Left hindlimb (tissue), 1 donor: ENCODE results near the gene GNA14.
"Not testable (repeated sequence)": the region's sequence is repeated elsewhere in the genome, so short reads cannot be mapped to it uniquely, and the experiment has no call there.

Experiments used
- DNase-seq: peaks from one replicate; pipeline ENCODE4 v3.0.0-alpha.2; 2018

GNA14 gene

DNA sequence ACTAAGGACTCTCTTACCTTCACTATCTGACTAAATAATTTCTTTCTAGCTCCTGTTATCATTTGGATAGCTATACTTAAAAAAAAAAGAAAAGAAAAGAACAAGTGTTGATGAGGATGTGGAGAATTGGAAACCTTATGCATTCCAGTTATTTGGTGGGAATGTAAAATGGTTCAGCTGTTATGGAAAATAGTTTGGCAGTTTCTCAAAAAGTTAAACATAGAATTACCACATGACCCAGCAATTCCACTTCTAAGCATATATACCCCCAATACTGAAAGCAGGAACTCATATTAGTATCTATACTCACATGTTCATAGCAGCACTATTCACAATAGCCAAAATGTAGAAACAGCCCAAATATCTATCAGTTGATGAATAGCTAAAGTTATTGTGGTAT lies 61.1 kb downstream of the GNA14 start:
- no peak for DNase-seq

DNA sequence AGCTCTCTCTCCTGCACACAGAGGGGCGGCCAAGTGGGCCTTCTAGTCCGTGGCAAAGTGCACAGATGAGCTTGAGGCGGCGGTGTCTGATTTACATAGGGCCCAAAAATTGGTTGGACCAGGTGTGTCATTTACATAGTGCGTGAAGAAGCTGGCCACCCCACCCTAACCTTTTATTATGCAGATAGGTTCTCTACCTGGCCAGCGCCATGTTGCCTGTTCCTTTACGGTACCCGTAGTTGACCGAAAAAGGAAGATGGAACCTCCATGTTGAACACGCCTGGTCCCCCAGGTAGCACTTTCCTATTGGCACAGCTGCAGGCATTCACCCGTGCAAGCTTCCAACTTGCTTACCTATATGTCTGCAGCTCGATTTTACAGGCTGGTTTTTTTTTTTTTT lies 61.5 kb downstream of the GNA14 start:
- DNase-seq, result no peak

DNA sequence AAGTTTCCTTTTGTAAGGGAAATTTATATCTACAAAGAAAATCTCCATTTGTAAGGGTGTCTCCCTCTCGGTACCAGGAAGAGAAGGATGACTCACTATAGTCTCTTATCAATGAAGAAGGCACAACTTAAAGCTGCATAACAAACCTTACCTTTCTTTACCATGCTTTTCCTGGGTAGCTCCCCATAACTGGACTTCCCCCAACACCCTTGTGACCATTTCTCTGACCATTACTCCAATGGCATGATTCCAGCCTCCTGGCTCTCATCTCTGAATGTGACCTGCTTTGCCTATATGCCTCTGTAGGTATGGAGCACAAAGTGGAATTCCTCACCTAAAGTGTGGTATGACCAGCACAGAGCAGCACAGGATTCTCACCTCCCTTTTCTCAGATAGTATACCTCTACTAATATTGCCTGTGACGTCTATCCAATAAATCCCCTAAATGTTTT lies 62.8 kb downstream of the GNA14 start:
- DNase-seq, result no peak

DNA sequence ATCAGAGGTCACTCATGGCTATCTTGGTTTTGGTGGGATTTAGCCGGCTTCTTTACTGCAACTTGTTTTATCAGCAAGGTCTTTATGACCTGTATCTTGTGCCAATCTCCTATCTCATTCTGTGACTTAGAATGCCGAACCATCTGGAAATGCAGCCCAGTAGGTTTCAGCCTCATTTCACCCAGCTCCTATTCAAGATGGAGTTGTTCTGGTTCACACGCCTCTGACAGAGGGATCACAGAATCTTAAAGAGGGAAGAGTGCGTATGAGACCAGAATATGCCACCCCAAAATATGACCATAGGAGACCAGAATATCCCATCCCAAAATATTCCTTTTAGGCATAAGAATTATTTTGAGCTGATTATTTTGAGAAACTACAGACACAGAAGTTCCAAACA lies 63.2 kb downstream of the GNA14 start:
- DNase-seq, result not testable (repeated sequence)

DNA sequence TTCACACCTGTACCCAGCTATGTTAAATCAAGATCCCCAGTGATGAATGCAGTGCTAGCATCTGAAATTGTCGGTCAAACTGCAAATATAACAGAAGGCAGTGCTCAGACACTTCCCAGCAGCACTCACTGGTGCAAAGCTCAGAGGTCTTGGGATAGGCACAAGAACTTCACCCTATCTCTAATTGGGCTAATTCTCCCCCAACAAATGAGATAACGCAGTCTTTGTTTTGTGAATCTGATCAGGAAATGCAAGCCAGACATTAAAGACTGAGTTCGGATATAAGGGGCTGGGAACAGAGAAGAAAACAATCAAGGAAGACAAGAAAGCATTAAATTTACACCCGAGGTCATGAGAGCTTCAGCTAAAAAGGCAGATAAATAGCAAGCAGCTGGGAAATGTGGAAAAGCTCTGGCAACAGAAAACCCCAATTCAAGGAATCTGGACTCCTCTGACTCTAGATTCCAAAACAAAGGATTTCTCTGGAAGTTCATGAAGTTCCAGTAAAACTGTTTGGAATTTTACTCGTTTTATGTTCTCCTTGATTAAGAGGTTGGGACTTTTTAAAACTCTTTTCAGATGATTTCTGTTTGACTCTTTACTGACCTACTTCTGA lies 65.1 kb downstream of the GNA14 start:
- DNase-seq, result no peak

DNA sequence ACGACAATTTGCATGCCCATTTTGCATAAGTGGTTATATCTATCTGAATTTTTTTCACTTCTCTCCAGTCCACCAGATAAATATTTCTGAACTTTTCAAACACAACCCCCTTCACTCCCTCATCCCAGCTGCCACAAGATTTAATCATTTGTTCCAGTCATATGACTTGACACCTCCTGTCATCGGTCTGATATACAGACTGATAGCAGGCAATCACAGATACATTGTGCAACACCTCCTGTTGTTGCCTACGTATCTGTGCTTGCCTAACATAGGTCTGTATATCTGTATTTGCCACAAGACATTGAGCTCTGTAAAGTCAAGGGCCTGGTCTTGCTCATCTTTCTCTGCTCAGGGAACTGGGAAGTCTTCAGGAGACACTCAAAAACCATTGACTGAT lies 65.6 kb downstream of the GNA14 start:
- no peak for DNase-seq

DNA sequence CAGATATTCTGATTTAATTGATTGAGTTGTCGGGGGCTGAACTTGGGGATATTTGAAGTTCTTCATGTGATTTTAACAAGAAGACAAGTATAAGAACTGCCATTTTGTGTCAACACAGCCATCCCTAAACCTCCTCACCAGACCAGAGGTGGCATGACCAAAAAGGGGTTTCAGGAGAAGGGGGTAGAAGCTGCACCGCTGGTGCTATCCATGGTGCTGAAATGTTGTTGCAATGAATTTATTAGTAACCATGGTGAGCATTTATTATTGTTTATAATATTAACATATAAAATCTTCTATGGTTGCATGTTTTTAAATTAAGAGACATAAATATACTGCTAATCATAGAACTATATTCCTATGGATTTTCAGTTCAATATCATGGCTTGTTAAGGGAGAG lies 72.3 kb downstream of the GNA14 start:
- no peak for DNase-seq

DNA sequence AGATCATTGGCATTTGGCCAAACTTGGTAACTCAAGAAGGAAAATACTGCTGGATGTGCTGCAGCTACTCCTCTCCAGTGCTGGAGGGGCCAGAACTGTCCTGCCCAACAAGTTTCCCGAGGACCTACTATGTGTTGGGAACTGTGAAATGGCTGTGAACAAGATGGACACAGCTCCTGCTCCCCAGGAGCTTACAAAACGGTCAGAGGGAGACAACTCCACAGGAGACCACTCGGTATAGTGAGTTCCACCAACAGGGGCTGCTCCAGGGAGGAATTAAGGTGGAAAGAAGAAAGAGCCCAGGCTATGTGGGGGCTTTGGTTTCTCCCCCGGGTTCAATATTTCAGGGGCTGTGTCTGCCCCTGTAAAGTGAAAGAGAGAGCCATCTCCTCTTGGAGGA lies 78.8 kb downstream of the GNA14 start:
- DNase-seq, result no peak

DNA sequence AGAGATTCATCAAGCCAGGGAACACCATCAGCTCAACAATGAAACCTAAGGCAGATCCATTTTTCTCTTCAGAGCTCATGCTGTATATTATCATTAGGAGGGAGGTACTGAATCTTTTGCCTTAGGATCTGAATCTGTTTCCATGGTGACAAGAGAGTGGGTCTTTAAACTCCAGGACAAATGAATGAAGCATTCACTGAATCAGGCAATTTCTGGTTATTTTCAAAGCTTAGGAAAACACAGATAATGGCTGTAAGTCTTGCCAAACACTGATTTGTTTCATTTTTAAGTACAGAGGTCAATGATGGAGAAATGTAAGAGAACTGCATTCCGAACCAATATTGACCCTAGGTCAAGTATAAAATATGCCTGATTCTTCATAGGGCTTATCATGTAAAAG lies 84.9 kb downstream of the GNA14 start:
- no peak for DNase-seq

DNA sequence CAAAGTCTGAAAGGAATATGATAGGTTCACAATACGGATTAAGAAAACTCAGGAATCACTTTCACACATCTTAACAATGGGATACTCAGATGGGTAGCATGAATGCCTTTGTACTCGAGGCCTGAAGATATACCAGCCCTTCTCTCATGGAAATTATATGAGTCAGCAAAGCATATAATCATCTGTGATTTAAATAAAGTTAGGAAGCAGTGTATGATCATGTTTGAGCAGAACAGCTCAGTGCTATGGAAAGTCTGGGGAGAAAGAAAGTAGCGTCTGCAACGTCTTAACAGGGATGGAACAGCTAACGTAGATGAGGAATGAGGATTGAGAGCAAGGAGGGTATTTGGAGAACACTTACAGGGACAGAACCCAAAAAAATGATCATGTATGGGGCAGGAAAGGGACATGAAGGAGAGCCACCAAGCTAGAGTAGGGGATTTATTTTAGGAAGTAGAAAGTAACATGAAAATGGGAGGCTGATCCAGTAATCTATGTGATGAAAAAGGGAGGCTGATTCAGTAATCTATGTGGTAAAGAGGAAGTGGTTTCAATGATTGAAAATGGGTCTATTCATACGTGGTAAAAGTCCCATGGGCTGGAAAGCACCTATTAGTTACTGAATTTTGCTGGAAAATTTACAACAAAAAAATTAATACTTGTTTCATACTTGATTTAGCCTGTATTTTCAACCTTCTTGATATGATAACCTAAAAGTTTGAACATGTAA lies 85.9 kb downstream of the GNA14 start:
- no peak for DNase-seq

DNA sequence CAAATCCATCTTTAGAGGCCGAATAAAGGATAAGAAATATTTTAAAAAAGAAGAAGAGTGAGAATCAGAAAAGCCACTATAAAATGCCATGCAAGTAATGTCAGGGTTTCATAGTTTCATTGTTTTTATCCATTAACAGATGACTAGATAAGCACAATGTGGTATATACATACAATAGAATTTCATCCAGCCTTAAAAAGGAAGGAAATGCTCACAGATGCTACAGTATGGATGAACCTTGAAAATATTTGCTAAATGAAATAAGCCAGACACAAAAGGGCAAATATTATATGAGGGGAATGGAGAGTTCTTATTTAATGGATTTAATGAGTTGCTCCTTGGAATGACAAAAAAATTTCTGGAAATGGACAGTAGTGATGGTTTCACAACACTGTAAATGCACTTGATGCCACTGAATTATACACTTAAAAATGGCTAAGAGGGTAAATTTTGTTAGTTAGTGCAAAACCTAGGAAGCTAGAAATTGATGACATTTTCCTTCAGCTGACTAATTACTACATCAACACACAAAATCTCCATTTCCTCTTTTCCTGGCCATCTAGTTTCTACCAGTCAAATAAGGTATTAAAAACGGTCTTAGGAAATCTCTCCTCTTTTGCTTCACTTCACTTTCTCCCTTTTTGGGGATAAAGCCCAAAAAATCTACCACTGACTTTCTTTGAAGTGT lies 86.6 kb downstream of the GNA14 start:
- no peak for DNase-seq

DNA sequence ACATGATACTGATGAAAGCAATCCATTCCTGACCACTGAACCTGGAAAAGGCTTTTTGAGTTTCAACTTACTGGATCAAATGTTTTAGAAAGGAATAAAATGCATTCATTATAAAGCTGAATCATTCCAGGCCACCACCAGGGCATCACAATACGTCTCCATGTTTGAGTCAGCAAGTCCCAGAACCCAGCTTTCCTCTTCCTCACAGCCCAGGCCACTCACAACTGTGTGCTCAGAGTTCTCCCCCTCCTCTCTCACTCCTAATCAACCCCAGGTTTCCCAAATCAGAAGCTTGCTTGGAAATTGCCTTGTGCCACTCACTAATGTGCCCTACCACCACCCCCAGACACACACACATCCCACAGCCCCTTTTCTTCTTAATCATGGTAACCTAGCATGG lies 91.7 kb downstream of the GNA14 start:
- no peak for DNase-seq

DNA sequence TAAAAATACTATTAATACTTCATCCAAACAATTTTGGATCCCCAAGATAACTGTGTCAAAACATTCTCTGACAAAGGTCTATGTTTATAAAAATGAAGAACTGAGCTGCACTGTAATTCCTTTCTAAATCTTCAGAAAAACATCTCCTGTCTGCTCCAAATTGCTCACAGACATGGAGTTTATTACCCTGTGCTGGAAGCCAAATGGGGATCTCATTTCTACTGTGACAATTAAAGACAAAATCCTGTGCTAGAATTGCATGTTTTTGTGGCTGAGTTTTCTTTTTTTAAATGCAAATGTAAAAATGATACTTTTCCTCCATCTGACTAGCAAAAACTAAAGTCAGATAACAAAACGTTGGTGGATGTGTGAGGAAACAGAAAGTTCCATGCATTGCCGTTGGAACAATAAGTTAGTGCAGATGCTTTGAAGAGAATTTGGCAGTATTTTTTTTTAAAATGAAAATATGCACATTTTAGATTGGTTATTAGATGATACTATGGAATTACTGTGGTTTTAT lies 93.5 kb downstream of the GNA14 start:
- DNase-seq, result no peak

DNA sequence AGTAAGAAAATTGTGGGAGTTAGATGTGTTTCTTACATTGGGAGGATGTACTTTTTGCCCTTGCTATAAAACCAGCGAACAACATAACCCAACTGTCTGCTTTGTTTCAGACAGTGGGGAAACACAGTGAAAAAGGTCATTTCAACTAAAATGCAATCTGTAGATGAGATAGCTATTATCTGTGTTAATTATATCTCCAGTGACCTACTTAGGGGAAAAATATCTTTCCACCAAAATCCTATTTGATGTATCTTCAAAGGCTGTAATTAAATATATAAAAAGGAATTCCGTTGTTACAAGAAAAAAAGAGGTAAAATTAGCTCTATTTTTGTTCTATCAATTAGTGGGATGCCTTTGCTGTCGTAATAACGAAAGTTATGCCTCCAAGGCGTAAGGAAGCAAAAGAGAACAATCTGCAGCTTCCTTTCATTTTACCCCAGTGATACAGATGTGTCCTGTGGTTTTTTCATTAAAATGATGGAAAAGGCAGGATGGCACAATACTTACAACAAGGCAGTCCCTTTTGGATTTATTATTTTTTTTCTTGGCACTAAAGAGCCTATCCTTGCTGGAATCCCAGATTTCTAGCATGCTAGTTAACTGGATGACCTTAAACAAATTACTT lies 100.9 kb downstream of the GNA14 start:
- no peak for DNase-seq

DNA sequence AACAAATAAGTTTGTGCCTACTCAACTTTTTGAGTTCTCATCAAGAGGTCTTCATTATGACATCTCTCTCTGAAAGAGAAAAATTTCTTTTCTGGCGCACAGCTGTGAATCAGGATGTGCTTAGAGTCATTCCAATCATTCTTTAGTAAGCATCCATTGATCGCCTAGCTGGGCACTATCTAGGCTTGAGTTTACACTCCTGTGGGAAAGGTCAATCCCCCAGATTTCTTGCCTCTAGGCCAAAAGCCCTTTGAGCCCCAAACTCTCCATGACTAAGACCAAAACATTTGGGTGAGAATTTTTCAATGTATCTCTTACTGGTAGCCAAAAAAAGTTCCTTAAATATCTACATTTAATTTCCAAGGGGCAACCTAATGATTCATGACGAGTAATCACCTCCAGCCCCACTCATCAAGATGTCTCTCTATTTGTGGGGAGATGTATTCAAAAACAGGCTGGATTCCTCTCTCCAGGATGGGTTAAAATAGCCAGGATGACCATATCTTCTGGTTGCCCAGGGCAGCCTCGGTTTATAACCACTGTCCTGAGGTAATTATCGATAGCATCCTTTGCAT lies 101.7 kb downstream of the GNA14 start:
- no peak for DNase-seq

DNA sequence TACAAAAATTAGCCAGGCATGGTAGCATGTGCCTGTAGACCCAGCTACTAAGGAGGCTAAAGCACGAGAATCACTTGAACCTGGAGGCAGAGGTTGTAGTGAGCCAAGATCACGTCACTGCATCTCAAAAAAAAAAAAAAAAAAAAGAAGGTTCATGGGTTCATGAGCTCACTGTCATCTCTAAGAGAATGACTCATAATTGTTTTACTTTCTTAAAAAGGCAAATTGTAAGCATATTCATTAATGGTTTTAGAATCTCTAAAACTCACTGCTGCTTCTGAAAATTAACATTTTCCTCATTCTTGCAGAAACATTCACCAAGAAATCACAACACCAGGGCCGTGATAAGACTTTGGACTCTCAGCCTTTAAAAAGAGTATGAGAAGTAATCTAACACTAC lies 103.6 kb downstream of the GNA14 start:
- DNase-seq, result no peak

DNA sequence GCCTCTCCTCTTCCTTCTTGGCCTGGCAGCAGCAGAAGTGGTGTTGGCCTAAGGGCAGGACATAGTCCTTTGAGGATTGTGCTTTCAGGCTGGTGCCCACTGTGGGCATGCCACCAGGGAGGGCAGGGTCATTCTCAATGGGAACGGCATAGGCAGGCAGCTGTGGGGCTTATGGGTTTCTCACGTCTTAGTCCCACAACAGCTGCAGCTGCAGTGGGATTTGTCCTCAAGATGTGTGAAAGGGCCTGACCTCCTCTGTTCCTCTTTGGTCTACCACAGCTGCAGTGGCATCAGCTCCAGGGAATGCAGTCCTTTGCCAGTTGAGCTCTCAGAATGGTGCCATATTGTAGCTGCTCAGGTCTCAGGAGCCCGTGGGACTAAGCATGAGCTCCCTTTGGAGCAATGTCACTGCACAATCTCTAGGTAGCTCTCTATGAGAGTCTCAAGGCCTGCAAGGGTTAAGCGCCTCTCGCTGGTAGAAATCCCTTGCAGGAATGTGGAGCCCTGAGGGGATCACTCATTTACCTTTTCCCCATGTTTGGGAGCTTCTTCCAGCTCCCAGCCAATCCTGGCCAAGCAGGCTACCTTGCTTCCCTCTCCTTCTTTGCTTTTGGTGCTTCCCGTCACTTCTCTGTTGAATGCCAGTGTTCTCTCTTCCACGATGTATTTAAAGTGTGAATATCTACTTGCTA lies 104.8 kb downstream of the GNA14 start:
- no peak for DNase-seq

DNA sequence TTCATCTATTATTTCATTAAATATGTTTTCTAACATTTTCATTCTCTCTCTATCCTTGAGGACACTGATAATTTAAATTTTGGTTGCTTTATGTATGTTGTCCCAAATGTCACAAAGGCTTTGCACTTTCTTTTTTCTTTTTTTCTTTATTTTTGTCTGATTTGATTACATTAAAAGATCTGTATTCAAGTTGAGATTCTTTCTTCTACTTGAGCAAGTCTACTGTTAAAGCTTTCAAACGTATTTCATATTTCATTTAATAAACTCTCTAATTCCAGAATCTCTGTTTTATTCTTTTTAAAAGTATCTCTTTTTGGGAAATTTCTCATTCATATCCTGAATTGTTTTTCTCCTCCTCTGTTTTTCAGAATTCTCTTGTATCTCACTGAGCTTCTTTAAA lies 106.5 kb downstream of the GNA14 start:
- DNase-seq, result no peak

DNA sequence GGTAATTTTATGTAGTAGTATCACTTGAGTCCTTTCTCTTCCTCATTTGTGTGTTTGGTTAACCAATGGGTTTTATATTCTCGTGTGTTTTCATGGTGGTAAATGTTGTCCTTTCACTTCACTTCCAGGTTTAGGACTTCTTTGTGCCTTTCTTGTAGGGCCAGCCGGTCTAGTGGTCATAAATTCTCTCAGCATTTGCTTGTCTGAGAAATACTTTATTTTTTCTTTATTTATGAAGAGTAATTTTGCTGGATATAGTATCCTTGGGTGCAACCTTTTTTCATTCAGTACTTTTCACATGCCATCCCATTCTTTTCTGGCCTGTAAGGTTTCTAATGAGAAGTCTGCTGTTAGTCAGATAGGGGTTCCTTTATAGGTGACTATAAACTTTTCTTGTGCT lies 107.1 kb downstream of the GNA14 start:
- DNase-seq, result no peak

DNA sequence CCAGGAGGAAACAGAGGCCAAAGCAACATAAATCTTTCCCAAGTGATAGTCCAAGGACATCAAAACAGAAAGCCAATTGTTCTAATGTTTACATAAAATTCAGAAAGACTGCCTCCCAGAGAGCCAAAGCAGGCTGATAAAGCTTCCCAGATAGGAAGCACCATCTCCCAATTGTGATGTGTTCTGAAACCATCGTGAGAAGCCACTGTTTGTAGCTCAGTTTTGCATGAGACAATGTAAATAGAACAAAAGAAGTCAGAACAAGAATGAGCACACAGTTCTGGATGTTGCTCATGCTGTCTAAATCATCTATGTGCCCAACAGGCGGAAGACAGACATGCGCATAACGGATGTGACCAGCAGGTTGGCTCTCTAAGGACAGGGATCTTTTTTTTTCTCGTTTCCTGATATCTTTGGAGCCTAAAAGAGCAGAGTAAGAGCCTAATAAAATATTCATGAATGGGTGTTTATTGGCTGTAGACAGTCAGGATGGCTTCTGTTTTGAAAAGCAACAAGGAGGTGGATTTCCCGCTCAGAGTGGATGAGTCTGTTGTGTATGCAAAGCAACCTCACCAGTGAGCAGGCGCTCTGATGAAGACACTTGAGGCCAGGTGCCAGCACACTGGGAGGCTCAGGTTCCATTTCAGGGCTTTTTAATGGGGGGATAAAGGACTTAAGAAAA lies 113.6 kb downstream of the GNA14 start:
- DNase-seq, result no peak

DNA sequence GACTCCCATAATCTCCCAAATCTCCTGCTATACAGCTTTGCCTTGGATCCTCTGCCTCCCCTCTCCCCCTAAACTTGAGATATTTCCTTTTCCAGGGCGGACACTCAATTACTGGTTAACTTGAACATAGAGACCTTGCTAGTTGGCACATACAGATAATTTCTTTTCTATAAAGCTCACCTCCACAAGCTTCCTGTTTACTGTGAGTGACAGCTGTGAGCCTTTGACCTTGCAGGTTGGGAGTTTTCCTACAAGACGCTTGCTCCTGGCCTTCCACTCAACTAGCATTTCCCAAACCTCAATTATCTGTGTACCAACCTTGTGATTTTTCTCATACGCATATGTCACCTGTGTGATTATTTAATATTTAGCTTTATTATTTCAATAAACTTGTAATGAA lies 114.5 kb downstream of the GNA14 start:
- DNase-seq, result no peak

DNA sequence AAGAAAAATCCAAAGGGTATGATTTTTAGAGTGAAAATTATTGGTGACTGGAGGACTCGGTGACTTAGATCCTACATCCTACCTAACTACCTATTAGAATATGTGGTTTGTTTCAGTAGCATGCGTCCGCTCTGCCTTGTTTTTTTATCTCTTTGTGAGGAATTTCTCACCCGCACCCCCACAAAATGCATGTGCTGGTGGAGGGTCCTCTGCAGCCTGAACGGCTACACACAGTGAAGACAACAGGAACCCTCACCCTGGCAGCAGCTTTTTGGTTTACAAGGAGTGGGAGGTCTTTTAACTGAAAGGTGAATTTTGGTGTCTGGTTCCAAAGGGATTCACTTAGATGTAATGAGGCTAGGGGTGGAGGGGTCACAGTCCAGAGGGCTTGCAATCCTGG lies 115.5 kb downstream of the GNA14 start:
- DNase-seq, result no peak
